Superior temporal gyrus (tissue), 1 donor: ENCODE data around the gene CUX1.
"Not testable (repeated sequence)": the region's sequence is repeated elsewhere in the genome, so short reads cannot be mapped to it uniquely, and the experiment has no call there.

Experiments used
- DNase-seq: peaks from one replicate; pipeline ENCODE4 v3.0.0-alpha.2; 2016; ENCODE audit errors: extremely low spot score

The CUX1 gene

DNA sequence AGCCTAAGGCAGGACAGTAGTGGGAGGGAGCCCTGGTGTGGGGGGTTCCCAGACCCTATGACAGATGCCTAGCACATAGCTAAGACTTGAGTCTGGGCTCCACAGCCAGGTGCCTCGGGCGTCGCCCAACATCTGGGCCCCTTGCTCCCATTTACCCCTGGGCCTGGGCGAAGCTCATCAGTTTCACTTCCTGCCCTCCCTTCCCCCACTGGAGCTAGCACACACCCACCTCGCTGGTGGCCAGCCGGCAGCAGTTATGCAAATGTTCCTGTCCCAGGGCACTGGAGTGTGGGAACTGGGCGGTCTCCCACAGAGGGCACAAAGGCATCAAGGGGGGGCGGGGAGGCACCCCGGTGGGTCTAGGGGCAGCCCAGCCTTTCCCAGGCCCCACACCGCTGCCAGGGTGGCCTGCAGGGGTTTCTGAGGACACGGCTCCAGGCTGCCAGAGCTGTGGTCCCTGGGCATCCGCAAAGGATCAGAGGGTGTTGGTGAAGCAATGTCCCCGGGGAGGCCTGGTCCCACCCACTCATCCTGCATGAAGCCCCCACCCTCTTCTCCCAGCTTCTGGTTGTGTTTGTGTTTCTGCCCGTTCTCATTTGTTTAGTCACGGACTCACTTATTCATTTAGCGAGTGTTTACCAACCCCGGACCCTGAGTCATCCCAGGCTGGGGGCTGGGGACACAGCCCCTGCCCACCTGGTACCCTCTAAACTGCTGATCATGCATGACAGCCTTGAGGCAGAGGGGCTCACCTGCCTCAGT lies 489.7 kb downstream of the CUX1 start:
- no peak for DNase-seq

DNA sequence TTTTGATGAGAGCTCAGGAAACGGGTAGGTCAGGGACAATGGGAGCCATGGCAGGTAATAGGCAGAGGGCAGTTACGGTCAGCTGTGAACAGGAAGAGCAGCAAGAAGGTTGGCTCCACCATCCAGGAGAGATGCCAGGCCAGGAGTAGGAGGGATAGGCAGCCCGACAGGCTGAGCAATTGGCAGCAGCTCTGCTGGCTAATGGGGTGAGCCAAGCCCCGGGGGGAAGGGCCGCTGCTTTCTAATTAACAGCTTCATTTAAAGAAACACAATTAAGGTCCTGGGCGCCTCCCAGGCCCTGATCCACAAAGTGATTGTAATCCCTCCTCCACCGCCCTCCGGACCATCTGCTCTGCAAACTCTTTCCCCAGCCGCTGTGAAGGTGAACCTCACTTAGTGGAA lies 493.0 kb downstream of the CUX1 start:
- peak; percentile 15 for DNase-seq

DNA sequence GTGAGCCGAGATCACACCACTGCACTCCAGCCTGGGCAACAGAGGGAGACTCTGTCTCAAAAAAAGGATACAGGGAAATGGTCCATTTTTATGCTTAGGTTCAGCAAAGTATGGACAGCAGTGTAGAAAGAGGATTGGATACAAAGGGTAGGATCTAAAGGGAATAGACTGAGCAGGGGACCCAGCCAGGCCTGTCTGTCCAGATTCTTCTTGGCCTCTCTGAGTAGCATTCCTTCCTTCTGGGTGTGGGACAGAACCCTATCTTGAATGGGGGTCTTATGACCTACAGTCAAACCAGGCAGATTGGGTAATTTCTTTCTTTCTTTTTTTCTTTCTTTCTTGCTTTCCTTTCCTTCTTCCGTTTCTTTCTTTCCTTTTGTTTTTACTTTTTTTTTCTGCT lies 494.9 kb downstream of the CUX1 start:
- DNase-seq, result no peak

DNA sequence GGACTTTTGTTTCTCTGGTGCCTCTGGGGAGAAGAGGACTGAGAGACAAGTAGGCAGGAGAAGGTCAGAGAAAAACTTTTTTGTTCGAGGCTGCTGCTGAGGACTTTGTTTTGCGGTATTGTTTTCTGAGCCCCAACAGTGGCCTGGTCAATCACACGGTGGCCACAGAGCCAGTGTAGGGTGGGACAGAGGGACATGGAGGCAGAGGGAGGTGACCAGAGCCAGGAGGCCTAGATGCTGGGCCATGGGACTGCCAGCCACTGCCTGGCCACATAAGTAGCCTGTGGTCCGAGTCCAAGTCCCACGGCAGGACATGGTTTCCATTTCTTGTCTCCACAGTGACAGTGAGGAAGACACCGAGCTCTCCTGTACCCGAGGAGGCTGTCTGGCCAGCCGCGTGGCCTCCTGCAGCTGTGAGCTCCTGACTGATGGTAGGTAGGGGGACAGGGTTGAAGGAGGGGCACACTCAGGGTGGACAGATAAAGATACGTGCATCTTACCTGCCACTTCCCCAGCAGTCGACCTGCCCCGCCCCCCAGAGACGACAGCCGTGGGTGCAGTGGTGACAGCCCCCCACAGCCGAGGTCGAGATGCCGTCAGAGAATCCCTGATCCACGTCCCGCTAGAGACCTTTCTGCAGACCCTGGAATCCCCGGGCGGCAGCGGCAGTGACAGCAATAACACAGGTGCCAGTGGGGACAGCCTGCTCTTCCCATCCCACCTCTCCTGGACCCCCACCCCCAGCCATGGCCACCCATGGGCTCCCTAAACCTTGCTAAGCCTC lies 496.8 kb downstream of the CUX1 start:
- no peak for DNase-seq

DNA sequence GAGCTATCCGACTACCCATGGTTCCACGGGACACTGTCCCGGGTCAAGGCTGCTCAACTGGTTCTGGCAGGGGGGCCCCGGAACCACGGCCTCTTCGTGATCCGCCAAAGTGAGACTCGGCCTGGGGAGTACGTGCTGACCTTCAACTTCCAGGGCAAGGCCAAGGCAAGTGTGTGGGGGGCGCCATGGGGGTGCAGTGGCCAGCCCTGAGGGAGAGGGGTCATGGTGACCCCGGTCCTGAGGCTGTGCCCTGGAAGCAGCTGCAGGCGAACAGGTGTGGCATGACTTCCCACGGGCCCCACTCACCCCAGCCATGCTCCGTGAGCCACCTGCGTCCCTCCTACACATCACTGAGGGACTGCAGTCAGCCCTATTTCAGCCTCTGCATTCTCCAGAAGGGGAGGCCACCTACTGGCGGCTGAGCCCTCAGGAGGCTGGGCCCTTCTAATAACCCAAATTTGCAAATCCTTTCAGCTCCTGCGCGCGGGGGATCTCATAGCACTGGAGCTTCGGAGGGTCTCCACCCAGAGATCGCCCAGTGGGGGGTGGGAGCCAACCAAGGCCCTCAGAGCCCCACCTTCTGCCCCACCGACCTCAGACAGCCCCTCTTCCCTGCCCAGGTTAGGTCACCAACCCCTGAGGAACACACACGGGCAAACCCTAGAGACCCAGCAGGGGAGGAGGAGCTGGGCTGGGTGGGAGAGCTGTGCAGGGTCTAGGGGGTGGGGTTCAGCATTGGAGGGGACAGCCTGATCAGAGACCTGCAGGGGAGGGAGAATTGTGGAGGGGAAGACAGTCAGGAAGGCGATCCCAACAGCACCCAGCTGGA lies 500.0 kb downstream of the CUX1 start:
- no peak for DNase-seq

DNA sequence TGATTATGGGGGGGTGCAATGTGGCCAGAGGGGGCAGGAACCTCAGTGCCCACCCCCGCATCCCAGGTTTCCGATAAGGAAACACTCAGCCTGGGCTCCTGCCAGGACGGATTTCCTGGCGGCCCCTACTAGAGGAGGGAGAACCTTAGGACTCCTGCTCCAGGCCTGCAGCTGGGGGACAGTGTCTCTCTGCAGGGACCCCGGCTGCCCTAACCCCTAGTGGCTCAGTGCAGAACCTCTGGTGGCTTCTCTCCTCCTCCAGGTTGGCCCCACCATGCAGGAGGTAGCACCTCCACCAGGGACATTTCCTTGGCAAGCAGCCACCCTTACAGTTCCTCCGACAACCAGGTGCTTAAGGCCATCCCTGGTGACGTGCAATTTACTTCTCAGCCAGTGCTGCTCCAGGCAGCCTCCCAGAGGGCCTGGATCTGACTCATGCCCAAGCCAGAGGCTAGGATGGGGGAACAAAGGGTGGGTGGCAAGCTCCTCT lies 501.1 kb downstream of the CUX1 start:
- DNase-seq, result no peak

DNA sequence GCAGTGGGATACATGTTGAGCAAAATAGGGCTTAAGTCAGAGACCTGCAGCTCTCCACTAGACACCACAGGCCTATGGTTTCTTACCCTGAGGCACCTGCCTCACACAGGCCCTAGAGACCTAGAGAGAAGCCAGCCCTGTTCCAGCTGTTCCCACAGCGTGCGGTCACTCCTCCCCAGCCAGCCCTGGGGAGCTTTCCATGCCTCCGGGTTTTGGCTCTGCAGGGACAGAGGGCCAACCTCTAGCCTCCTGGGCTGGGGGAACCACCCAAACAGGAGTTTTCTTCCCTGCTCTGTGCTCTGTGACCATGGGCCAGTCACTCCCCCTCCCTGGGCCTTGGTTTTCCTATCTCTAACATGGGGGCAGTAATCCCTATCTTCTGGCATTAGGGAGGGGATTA lies 502.2 kb downstream of the CUX1 start:
- DNase-seq, result no peak

DNA sequence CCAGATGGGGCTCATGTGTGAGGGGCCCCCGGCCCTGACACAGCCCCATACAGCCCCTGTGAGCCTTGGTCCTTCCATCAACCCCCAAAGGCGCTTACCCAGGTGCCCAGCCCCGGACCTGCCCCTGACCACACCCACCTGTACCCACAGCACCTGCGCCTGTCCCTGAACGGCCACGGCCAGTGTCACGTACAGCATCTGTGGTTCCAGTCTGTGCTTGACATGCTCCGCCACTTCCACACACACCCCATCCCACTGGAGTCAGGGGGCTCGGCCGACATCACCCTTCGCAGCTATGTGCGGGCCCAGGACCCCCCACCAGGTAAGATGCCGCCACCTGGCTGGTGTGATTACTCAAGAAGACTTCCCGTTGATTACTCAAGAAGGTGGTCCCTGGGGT lies 502.8 kb downstream of the CUX1 start:
- DNase-seq, result no peak

DNA sequence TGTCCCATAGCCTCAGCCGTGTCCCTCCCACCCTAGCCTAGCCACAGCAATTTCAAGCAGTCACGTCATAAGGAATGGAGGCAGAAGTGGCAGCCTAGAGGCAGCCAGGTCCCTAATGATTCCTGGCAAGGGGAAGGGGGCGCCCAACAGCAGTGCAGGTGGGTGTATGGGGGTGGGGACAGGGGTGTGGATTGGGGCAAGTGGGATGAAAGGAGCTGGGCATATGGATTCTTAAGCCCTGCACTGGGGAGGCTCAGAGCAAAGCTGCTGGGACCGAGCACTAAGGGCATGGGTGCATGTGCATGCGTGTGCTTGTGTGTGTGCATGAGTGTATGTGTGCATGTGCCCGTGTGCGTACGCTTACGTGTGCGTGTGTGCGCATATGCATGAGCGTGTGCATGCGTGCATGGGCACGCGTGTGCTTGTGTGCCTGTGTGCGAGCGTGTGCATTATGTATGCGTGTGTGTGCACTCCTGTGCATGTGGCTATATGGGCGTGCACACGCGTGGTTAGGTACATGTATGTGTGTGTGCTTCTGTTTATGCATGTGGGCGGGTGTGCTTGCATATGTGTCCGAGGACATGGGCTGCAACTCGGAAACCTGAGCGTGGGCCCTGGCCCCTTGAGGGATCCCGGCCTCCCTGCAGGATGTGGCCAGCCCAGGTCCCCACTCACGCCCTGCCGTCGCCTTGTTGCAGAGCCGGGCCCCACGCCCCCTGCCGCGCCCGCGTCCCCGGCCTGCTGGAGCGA lies 503.4 kb downstream of the CUX1 start:
- no peak for DNase-seq

DNA sequence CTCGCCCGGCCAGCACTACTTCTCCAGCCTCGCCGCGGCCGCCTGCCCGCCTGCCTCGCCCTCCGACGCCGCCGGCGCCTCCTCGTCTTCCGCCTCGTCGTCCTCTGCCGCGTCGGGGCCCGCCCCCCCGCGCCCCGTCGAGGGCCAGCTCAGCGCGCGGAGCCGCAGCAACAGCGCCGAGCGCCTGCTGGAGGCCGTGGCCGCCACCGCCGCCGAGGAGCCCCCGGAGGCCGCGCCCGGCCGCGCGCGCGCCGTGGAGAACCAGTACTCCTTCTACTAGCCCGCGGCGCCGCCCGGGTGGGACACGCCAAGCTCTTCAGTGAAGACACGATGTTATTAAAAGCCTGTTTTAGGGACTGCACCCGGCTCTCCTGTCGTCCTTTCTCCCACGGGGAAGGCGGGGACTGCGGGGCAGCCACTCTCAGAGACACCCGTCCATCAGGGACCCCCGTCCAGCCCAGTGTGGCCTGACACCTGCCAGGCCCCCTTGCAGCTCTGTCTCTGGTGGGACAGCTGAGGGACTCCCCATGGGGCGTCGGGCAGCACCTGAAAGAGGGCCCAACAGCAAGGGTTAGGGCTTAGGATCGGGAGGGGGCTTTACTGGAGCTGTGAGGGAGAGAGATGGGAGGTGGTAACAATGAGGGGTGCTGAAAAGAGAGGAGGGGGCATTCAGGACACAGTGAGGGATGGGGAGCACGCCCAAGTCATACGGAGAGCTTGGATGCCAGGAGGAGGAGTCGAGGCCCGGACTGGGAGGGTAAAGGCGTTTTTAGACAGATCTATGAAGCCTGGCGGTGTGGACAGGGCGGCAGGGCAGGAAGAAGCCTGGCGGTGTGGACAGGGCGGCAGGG lies 504.1 kb downstream of the CUX1 start:
- DNase-seq, result no peak

DNA sequence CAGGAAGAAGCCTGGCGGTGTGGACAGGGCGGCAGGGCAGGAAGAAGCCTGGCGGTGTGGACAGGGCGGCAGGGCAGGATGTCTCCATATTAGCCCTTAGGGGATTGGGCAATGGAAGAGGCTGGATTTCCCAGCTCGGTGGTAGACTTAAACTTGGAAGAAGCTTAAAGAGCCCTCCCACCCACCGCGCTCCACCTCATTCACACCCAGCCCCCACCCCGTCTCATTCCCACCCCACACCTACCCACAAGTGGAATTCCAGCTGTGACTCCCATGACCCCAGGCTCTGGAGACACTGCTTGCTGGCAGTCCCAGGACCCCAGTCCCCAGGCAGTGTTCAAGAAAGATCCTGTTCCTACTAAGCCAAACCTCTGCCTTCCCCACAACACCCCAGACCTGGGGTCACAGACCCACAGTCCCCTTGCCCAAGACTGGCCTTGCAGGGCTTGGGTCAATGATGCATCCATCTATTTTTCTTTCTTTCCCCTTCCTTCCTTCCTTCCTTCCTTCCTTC lies 504.8 kb downstream of the CUX1 start:
- DNase-seq, result no peak

DNA sequence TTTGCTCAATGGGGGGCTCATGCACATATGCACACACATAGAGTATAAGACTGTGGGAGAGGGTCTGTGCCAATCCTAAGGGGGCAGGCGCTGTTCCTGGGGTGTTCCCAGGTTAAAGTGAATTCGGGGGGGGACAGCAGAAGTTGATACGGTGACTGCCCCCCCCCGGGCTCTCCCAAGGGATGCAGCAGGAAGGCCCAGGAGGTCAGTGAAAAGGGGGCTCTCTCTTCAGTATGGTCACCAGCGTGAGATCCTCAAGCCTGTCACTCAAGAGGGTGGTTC lies 506.4 kb downstream of the CUX1 start:
- DNase-seq, result no peak

DNA sequence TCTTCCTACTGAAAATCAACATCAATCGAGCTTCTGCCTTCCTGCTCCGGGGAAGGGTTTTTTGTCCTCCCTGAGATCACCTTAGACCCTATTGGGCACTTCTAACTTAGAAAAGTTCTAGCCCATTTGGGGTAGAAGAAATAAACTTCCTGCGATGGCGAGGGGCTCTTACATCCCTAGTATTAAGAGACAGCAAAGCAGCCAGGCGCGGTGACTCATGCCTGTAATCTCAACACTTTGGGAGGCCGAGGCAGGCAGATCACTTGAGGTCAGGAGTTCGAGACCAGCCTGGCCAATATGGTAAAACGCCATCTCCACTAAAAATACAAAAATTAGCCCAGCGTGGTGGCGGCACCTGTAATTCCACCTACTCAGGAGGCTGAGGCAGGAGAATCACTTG lies 507.7 kb downstream of the CUX1 start:
- not testable (repeated sequence) for DNase-seq

DNA sequence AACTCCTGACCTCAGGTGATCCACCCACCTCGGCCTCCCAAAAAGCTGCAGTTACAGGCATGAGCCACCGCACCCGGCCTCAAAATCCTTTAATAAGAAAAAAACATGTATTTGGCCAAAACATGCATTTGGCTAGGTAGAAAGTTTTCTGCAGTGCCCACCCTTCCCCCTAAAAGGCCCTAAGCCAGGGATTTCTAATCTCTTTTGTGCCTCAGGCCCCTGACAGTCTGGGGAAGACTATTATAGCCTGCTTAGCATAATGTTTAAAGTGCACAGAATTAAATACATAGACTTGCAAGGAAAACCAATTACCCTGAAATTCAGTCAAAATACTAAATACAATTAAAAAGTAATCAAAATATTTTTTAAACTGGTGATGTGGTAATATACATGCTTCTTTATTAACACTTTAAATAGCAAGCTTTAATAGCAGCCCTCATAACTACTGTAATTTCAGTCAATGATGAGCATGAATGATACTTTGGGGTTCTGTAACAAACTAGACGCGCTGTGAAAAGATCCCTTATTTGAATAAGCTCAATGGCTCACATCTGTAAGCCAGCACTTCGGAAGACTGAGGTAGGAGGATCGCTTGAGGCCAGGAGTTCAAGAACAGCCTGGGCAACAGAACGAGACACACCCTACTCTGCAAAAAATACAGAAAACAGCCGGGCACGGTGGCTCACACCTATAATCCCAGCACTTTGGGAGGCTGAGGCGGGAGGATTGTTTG lies 508.9 kb downstream of the CUX1 start:
- no peak for DNase-seq

DNA sequence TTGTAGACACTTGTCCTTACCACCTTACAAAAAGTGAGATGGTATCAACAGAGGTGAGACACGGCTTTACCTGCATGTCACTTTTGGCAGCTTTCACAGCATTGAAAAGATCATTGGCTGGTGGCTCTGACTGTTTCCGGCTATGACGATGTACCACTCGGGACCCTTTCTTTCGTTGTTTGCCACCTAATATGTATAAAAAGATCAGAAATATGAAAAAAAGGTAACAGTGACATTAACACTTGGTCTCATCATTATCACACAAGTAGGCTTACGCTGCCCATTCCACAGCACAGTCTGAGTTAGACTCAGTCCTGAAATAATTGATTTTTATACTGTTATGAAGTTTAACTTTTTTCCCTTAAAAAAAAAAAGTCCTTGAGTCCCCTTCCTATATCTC lies 509.8 kb downstream of the CUX1 start:
- DNase-seq, result not testable (repeated sequence)

DNA sequence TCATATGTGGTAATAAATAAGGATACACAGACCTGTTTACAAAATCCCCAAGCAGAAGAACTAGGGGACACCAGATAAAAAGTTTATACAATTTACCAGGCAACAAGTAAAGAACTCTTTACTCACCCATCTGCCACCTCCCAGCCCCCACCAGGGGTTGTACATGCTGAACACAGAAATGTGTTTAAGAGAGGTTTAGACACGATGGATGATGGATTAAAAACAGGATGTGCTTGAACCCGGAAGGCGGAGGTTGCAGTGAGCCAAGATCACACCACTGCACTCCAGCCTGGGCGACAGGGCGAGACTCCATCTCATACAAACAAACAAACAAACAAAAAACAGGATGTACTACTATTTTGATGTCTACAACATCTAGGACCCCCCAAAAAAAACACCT lies 511.4 kb downstream of the CUX1 start:
- not testable (repeated sequence) for DNase-seq

DNA sequence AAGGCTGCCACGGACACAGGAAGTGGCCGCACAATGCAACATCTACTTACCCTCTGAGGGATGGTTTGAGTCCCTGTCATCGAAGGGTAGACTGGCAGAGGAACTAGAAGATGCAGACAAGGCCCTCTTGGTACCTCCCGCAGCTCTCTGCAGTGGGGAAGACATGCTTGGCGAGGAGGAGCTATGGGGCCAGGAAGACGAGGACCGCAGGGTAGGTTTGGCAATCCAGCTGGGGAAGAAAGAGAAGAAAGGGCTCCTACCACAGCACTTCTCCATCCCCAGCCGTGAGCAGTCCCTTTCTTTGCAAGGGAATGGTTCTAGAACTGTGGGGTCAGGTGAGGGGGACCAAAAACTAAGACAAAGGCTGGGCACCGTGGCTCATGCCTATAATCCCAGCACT lies 511.9 kb downstream of the CUX1 start:
- DNase-seq, result not testable (repeated sequence)

DNA sequence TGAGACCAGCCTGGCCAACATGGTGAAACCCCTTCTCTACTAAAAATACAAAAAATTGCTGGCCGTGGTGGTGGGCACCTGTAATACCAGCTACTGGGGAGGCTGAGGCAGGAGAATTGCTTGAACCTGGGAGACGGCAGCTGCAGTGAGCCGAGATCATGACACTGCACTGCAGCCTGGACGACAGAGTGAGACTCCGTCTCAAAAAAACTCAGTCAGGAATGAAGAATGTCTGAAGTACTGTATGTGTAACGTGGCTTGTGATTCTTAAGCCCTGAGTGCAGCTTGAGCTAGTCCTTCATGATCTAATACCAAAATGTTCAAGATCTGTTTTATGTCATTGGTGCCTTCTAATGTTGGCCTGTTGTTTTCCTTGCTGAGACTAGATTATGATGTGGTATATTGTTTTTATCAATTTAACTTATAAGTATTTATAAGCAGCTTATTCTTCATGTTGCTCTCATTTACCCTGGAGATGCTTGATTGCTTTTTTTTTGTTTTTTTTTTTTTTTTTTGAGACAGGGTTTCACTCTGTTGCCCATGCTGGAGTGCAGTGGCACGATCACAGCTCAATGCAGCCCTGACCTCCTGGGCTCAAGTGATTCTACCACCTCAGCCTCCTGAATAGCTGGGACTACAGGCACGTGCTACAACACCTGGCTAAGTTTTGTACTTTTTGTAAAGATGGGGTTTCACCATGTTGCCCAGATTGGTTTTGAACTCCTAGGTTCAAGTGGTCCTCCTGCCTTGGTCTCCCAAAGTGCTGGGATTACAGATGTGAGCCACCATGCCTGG lies 513.4 kb downstream of the CUX1 start:
- not testable (repeated sequence) for DNase-seq
